Measurements from ENCODE around the gene MYMX.

DNA sequence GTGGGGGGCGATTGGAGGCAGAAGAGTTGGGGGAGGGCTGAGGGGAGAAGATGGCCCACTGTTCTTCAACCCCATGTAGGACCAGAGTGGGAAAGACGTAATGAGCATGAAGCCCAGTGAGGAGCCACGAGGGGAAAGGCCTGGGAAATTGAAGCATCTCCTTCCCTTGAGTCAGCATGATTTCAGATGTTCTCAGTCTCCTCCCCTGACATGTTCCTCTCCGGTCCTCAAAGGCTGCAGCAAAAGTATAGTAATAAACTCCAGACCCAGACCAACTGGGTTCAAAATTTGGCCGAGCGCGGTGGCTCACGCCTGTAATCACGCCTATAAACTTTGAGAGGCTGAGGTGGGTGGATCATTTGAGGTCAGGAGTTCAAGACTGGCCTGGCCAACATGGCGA, 50.5 kb downstream of the MYMX start:
- TF ChIP-seq, protein P1, sequence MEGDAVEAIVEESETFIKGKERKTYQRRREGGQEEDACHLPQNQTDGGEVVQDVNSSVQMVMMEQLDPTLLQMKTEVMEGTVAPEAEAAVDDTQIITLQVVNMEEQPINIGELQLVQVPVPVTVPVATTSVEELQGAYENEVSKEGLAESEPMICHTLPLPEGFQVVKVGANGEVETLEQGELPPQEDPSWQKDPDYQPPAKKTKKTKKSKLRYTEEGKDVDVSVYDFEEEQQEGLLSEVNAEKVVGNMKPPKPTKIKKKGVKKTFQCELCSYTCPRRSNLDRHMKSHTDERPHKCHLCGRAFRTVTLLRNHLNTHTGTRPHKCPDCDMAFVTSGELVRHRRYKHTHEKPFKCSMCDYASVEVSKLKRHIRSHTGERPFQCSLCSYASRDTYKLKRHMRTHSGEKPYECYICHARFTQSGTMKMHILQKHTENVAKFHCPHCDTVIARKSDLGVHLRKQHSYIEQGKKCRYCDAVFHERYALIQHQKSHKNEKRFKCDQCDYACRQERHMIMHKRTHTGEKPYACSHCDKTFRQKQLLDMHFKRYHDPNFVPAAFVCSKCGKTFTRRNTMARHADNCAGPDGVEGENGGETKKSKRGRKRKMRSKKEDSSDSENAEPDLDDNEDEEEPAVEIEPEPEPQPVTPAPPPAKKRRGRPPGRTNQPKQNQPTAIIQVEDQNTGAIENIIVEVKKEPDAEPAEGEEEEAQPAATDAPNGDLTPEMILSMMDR (IDR thresholded peaks at IDR 0.05; ENCODE audit: low read depth, low read length) = no peak
- TF ChIP-seq EZH2phosphoT487 (IDR thresholded peaks at IDR 0.05; ENCODE audit: low read depth) = no peak
